Right lobe of liver (tissue), 6 donors: Measurements from ENCODE around the gene CDKAL1. TPM values are rescaled to one million over a fixed set of nuclear protein-coding genes. Genes with fewer than 3 reads are reported as not detected.

ENCODE experiments used
- ATAC-seq, 4 donors: fragments of 200-7000 bp; cut with Tn5 transposase; one replicate each; pipeline ENCODE4 v1.9.1; 2020; ENCODE audit warnings: mild to moderate bottlenecking in 4 of 4, moderate library complexity in 4 of 4
- DNase-seq, 3 donors: peaks; one replicate each; pipeline ENCODE4 v3.0.0-alpha.2; 2020
- H3K27ac ChIP-seq, 3 donors: fragments of 200-600 bp; one replicate each; pipeline ENCODE4 v1.8.0; 2022
- H3K27me3 ChIP-seq, 2 donors: fragments of 200-600 bp; one replicate each; pipeline ENCODE4 v1.8.0; 2022
- H3K36me3 ChIP-seq, 4 donors: fragments of 200-600 bp; sonication (generic) in 1 of 4; one replicate each; pipeline versions ENCODE4 v1.5.1 to v1.8.0; 2017 to 2022; ENCODE audit warnings: control low read depth in 1 of 4
- H3K4me1 ChIP-seq, 4 donors: fragments of 200-600 bp; sonication (generic) in 1 of 4; one replicate each; pipeline versions ENCODE4 v1.5.1 to v1.8.0; 2017 to 2022; ENCODE audit warnings: control low read depth in 1 of 4
- H3K4me3 ChIP-seq, 3 donors: fragments of 200-600 bp; one replicate each; pipeline ENCODE4 v1.8.0; 2022
- H3K9me3 ChIP-seq, 4 donors: fragments of 200-600 bp; sonication (generic) in 1 of 4; one replicate each; pipeline versions ENCODE4 v1.5.1 to v1.8.0; 2017 to 2022; ENCODE audit warnings: control low read depth in 1 of 4
- POLR2A ChIP-seq: fragments of 450-650 bp; IDR thresholded peaks from one replicate; pipeline ENCODE4 v1.6.1; 2017; ENCODE audit warnings: antibody characterized with exemption, mild to moderate bottlenecking
- WGBS: methylation state at CpG from one replicate; pipeline ENCODE4 v1.1.6; 2018; ENCODE audit warnings: low coverage, low lambda C conversion rate; ENCODE audit not compliant: insufficient coverage; ENCODE audit errors: missing lambda C conversion rate; 5-methylcytosine and 5-hydroxymethylcytosine counted together
- intact Hi-C, 2 donors: fragments of 100-400 bp; cut with DNase I; formaldehyde crosslinking; loops; one replicate each; pipeline versions ENCODE4 v1.11.2 to v1.14.1; 2022
- total RNA-seq, 6 experiments: library from RNA; depleted of rRNA in 2 of 6; stranded (reverse); fragments of >200 nt in 2 of 6; fragmentation: NEBNext Ultra II Directional in 3 of 6; extraction: Animal tissue kit (Norgen Biotek cat#: 25700) in 3 of 6; gene quantifications; one replicate each; pipeline versions ENCODE4 v1.1.0 to v1.2.4, GENCODE V29; 2016 to 2023
- TF ChIP-seq, protein P1 (sequence below), 4 donors: fragments of 200-600 bp in 3 of 4; fragments of 450-650 bp in 1 of 4; IDR thresholded peaks; one replicate each; pipeline versions ENCODE4 v1.5.1 to v1.8.0; 2016 to 2022; ENCODE audit warnings: antibody characterized with exemption in 4 of 4, mild to moderate bottlenecking in 2 of 4
- donor health status: DM: no; HTN: yes; CAD: no.
- donor health status: DM: no; HTN: no; CAD: no.
- donor health status: DM: no; HTN: no; CAD: no.
- donor health status: DM: no; HTN: yes; CAD: no.
- donor health status: DM: no; HTN: yes; CAD: no.

The CDKAL1 gene
- total RNA-seq, 6 experiments from 2014 or later = 4.5 to 7.0 (median 6.2) TPM

DNA sequence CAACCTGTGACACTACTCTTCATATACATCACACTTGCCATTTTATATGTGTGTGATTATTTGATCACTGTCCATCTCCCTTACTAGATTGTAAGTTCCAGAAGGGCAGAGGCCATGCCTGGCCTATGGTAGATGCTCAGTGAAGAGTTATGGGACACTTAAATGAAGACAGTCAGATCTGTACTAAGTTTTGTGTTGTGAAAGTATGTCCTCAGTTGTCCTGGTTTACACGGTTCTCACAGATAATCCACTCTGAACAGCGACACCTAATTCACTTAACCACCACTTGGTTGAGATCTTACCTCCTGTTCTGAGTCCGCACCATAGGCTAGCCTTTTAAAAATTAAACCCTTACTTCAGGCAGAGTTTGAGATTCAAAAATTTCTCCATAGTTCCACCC lies 625.2 kb downstream of the CDKAL1 start:
- WGBS = no CpG with 5 or more reads among the region's 3 CpGs
- intact Hi-C loops = no loop called here
- no peaks in the 10 kb centered on the region for H3K9me3 ChIP-seq
- no peak overlapping the region for H3K4me3 ChIP-seq
- no peak for TF ChIP-seq POLR2A
- TF ChIP-seq, protein P1, sequence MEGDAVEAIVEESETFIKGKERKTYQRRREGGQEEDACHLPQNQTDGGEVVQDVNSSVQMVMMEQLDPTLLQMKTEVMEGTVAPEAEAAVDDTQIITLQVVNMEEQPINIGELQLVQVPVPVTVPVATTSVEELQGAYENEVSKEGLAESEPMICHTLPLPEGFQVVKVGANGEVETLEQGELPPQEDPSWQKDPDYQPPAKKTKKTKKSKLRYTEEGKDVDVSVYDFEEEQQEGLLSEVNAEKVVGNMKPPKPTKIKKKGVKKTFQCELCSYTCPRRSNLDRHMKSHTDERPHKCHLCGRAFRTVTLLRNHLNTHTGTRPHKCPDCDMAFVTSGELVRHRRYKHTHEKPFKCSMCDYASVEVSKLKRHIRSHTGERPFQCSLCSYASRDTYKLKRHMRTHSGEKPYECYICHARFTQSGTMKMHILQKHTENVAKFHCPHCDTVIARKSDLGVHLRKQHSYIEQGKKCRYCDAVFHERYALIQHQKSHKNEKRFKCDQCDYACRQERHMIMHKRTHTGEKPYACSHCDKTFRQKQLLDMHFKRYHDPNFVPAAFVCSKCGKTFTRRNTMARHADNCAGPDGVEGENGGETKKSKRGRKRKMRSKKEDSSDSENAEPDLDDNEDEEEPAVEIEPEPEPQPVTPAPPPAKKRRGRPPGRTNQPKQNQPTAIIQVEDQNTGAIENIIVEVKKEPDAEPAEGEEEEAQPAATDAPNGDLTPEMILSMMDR (IDR thresholded peaks at IDR 0.05) = no peak
- no peaks in the 10 kb centered on the region for H3K36me3 ChIP-seq
- DNase-seq (no peak), ATAC-seq (no peak)
- no peak overlapping the region for H3K27ac ChIP-seq
- no peaks in the 10 kb centered on the region for H3K27me3 ChIP-seq
- no peaks in the 10 kb centered on the region for H3K4me1 ChIP-seq

DNA sequence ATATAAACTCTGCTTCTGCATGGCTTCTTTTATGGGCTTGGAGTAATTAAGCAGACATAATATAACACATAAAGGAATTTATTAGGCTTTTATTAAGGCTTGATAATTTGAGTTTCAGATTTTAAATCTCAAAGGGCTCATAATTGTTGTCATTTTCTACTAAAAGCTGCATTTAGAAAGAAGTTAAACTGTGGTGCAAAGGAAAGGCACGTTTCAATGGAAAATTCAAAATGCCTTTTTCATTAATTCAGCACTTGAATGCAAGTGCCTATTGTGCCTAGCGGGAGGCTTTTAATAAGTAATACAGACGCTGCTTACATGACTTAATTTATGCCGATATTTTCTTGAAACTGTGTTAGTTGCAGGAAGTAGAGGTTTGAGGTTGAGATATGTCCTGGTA lies 627.5 kb downstream of the CDKAL1 start:
- H3K9me3 ChIP-seq = no peaks in the 10 kb centered on the region
- H3K4me1 ChIP-seq = no peaks in the 10 kb centered on the region
- H3K27me3 ChIP-seq = no peaks in the 10 kb centered on the region
- H3K27ac ChIP-seq = no peak overlapping the region
- no peak for TF ChIP-seq POLR2A
- TF ChIP-seq, protein P1 (IDR thresholded peaks at IDR 0.05) = no peak
- intact Hi-C loops = no loop called here
- H3K36me3 ChIP-seq = no peaks in the 10 kb centered on the region
- ATAC-seq (no peak), DNase-seq (no peak)
- H3K4me3 ChIP-seq = no peak overlapping the region
- WGBS = 77% methylated on average over 4 of the region's 4 CpGs

DNA sequence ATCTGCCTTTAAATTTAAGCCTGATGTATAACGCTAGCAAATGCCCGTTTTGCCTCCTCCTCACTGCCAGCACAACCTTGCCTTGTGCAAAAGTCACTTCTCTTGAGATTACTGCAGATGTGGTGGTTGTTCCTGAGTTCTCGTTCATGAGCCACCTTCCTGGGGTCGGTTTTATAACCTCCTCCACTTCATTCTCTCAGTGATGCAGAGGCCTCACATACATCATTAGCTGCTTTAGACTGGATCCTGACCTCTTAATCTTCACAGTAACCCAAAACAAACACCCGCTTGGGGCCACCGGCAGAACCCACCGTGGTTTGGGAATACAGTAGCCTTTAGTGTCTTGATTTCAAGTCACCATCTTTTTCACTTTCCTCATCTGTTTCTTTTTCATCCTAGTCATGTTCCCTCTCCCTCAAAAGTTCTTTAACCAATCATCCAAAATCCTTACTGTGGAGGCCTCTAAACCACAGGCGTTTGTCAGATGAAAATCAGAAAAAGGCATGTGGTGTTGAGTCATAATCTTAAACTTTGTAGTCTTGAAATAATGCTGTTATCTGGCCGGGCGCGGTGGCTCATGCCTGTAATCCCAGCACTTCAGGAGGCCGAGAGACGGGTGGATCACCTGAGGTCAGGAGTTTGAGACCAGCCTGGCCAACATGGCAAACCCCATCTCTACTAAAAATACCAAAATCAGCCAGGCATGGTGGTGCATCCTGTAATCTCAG lies 629.0 kb downstream of the CDKAL1 start:
- Histone ChIP-seq H3K4me1 (no peaks in the 10 kb centered on the region), H3K9me3 (no peaks in the 10 kb centered on the region), H3K4me3 (no peak overlapping the region), H3K36me3 (no peaks in the 10 kb centered on the region), H3K27ac (no peak overlapping the region), H3K27me3 (no peaks in the 10 kb centered on the region)
- intact Hi-C loops = no loop called here
- ATAC-seq (no peak), DNase-seq (no peak)
- WGBS = 84% methylated on average over 8 of the region's 13 CpGs
- TF ChIP-seq POLR2A = no peak
- TF ChIP-seq, protein P1 (IDR thresholded peaks at IDR 0.05) = no peak

DNA sequence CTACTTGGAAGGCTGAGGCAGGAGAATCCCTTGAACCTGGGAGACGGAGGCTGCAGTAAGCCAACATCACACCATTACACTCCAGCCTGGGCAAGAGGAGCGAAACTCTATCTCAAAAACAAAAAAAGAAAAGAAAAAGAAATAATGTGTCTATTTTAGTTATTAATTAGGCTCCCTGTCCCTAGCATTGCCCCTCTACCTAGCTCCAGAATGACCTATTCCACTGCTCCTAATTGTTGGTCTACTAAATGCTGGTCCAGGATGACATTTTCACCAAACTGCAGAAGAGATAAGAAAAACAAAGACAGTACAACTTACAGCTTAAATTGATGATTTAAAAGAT lies 629.6 kb downstream of the CDKAL1 start:
- whole genome bisulfite sequencing = 100% methylated on average over 2 of the region's 2 CpGs
- H3K27ac ChIP-seq = no peak overlapping the region
- H3K4me3 ChIP-seq = no peak overlapping the region
- no peak for TF ChIP-seq POLR2A
- TF ChIP-seq, protein P1 (IDR thresholded peaks at IDR 0.05) = no peak
- H3K9me3 ChIP-seq = no peaks in the 10 kb centered on the region
- DNase-seq (no peak), ATAC-seq (no peak)
- no peaks in the 10 kb centered on the region for H3K4me1 ChIP-seq
- H3K36me3 ChIP-seq = no peaks in the 10 kb centered on the region
- intact Hi-C loops = no loop called here
- no peaks in the 10 kb centered on the region for H3K27me3 ChIP-seq
